22Rv1 (cell line): ENCODE results near the gene CTDSPL.

ENCODE experiments used
- ZFX ChIP-seq: fragments of 450-650 bp; IDR thresholded peaks from 2 replicates; pipeline ENCODE4 v1.6.1; 2017; ENCODE audit warnings: antibody characterized with exemption, borderline replicate concordance
- TF ChIP-seq, protein P1 (sequence below): fragments of 450-650 bp; IDR thresholded peaks from 2 replicates; pipeline ENCODE4 v1.5.1; 2017; ENCODE audit warnings: mild to moderate bottlenecking

DNA sequence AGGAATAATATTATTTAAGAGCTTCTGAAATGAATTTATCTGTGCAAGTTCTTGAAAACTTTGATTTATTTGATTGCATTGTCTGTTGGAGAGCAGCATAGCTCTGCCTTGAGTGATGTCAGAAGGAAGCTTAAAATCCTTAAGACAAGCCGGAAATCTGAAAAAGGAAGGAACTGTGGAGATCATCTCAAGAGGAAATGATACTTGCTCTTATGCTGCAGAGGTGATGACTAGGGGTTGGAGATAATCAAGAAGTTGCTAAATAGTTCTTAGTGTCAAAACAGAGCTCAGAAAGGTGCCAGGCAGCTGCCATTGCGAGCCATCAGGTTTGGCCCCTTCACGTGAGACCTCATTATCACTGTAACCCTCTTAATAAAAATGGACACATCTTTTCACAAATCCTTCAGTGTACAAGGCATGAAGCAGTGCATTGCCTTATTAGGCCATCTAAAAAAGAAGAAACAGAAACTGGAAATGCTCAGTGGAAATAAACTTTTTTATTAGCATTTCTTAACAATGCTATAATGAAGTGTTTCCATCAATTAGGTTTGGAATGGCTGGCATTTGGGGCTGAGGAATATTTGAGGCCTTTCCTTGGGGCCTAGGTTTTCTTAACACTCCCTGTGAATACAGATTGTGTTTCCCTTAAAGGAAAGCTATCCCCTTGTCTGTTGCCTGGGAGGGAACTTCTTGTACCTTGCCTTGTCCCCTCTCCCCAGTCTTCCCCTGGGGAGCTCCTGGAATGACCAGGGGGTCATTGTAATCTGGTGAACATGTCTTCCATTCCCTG lies 94.4 kb downstream of the CTDSPL start:
- TF ChIP-seq, protein P1, sequence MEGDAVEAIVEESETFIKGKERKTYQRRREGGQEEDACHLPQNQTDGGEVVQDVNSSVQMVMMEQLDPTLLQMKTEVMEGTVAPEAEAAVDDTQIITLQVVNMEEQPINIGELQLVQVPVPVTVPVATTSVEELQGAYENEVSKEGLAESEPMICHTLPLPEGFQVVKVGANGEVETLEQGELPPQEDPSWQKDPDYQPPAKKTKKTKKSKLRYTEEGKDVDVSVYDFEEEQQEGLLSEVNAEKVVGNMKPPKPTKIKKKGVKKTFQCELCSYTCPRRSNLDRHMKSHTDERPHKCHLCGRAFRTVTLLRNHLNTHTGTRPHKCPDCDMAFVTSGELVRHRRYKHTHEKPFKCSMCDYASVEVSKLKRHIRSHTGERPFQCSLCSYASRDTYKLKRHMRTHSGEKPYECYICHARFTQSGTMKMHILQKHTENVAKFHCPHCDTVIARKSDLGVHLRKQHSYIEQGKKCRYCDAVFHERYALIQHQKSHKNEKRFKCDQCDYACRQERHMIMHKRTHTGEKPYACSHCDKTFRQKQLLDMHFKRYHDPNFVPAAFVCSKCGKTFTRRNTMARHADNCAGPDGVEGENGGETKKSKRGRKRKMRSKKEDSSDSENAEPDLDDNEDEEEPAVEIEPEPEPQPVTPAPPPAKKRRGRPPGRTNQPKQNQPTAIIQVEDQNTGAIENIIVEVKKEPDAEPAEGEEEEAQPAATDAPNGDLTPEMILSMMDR, result no peak
- TF ChIP-seq ZFX, result no peak
